ENCODE results near the gene RPL31.
A peak's percentile ranks its signal among the peaks of the same experiment; 100 is the strongest.

RPL31 gene
- 823 to 996 reads per million in 2 experiments for total RNA-seq

DNA sequence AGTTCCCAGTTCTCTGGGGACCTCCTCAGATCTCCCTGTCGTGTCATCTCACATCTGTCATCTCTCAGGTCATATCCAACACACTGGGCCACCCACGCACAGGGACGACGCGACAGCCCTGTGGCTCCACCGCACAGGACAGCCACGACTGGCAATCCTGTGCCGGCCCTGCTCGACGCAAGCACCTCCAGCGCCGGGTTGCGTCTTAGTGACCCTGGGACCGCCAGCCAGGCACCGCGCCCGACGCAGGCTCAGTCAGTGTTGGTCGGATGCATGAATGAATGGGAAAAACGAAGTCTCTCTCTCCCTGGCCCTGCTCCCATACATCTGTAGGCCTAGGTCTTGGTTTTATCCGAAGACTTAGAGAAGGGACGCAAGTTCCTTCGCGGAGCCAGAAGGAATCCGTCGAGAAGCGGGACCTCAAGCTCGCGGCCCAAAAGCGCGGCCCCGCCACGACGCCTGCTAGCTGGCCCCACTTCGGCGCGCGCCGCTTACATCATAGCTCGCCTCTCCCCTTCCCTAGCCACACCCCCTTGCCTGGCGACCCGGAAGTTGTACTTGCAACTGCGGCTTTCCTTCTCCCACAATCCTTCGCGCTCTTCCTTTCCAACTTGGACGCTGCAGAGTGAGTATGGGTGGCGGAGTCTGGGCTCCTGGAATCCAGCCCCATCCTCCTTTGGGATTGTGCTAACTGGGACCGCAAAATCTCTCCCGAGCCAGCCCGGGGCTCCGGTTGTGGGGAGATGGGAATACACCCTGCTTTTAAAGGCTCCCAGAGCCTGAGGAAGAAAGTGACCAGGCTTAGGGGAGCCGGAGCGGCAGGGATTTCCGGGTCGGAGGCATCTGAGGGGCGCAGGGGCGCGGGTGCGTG lies at the start of gene RPL31:
RPL31 (plus strand) TSS at position 599 of the 871 bp plus-strand sequence. CDS start 413 bp downstream, outside the sequence.
- DNase-seq (ENCODE audit: low read depth): peak; percentile 95

DNA sequence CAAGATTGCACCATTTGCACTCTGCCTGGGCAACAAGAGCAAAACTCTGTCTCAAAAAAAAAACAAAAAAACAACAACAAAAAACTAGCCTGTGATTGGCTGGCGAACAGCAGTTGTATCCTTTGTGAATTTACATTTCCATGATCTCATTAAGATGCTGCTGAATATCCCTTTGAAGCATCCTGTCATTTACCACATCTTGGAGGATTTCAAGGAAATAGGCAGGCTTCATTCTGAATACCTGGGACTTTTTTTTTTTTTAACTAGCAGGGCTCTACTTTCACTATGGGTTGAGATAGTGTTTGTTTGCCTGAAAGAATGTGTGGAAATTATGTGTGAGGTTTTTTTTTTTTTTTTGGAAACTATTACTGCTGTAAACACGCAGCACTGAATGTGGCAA lies 49.6 kb upstream of the RPL31 start:
- DNase-seq (ENCODE audit: low read depth): no peak

DNA sequence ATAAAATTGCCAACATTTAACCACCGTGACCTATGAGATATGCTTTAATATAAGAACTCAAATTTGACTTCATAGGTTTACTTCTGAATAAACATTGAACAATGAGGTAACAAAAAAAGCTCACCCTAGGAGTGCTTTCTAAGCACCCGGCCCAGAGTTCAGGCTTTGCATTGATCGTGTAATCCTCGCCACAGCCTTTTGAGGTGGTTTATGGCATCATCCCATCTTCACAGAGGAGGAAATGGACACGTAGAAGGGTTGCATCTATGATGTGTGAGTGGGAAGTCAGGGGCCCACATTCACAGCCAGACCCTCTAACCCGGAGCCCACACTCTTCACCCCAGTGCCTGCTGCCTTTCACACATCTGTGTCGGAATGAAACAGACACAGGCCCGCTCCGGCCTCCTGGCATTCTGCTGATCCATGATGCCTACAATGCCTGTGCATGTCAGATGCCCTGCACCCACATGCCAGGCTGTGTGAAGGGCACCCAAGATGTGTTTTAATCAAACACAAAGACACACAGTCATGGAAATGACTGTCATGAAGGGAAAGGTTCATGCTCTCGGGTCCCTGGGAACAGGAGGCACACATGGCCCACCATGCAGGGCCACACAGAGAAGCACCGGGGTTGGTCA lies 48.6 kb upstream of the RPL31 start:
- no peak for DNase-seq (ENCODE audit: low read depth)

DNA sequence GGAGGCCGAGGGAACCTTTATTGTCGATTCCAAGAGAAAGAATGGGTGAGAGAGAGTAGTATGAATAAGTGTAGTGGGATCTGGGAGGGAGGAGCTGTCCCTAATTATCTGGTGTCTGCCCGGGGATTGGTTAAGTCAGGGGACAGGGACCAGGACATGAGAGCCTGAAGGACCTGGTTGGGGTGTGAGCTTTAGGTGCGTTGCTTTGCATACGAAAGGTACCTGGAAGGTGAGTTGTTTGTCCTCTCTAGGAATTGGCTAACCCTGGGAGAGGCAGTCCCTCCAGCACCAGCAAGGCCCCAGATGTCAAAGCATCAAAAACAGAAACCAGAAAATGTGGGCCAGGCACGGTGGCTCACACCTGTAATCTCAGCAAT lies 48.1 kb upstream of the RPL31 start:
- DNase-seq (ENCODE audit: low read depth): no peak

DNA sequence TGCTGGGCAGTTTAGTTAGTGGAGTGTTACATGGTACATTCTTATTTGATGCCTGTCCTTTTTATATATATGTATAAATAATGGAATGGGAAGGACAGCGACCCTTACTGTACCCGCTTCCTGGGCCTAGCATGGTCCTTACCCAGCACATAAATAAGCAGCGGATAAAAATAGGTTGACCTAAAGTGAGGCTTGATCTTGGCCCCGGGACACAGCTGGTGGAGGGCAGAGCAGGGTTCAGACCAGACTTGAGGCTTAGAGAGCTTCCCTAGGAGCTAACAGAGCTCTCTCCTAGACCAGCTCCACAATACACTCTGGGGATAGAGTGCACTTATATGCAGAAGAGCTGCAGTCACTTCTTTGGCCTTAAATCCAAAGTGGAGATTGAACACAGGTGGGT lies 46.9 kb upstream of the RPL31 start:
- no peak for DNase-seq (ENCODE audit: low read depth)

DNA sequence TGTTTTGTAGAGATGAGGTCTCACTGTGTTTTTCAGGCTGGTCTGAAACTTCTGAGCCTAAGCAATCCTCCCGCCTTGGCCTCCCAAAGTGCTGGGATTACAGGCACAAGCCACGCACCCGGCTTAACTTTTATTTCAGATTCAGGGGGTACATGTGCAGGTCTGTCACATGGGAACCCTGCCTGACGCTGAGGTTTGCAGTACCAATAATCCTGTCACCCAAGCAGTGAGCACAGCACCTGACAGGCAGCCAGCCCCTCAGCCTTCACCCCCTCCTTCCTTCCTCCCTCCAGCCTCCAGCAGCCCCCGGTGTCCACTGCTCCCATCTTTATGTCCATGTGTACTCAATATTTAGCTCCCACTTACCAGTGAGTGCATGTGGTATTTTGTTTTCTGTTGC lies 46.0 kb upstream of the RPL31 start:
- no peak for DNase-seq (ENCODE audit: low read depth)

DNA sequence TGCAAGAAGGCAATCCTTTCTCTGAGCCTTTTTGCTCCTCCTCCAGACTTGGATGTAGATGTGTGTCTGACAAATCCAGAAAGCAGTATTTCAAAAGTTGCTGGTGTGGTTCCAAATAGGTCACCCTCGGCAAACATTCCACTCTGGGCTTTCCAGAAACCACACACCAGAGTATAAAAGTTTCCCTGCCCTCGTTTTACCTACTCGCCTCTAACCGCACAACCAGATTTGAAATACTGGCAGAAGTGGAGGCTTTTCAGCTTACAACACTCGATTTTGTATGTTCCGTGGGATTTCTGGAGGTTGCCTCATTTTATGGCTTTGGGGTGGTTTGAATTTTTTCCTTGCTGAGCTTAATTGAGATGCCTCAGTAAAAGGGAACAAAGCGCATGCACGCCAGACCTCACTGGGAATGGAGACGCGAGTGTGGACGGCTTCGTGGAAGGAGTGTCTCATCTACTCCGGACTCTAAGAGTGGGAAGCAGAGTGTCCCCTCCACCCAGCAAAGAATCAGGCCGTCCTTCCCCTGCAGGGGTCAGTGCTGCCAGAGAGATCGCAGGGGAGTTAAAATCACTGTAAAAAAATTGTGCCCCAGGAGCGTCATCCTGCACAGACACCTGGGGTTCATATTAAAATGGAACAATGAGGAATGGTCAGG lies 44.0 kb upstream of the RPL31 start:
- no peak for DNase-seq (ENCODE audit: low read depth)

DNA sequence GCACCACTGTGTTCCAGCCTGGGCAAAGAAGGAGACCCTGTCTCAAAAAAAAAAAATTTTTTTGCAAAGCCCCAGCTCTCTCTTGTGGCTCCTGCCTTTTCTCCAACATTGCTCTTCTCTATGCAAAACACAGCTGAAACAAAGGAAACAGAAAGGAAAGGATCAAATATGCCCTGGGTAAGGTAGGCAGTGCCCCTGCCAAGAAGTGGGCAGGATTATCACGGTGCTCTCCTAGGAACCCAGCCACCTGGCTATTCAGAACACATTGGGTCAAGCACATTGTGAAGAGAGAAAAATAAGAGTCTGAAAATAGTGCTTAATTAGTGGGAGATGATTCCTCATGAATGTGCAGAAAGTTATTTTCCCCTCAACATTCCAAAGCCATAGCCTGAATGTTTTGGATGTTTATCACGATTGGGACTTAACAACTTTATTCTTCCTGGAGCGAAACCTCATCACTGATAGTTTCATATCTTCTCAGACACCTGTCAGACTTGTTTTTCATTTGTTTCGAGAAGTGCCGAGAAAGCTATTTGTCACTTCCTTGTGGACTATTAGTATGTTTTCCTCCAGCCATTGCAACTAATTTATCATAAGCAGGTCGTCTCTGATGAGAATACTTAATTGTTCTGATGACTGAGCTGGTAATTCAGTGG lies 42.7 kb upstream of the RPL31 start:
- no peak for DNase-seq (ENCODE audit: low read depth)

DNA sequence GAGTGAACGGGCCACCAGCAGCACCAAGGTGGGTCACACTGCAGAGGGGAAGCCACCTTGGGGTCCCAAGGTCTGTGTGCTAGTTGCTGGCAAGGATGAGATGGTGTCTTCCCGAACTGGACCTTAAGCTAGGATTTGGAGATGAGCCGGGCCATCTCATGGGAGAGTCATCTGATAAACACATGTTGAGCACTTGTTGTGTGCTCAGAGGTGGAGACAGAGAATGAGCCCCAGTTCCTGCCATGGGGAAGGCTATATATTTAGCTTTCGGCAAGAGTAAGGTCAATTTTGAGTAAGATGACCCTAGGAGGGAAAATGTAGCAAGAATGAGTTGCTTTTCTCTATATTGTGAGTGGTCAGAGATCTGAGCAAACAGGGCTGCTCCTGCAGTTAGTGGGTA lies 41.4 kb upstream of the RPL31 start:
- no peak for DNase-seq (ENCODE audit: low read depth)

DNA sequence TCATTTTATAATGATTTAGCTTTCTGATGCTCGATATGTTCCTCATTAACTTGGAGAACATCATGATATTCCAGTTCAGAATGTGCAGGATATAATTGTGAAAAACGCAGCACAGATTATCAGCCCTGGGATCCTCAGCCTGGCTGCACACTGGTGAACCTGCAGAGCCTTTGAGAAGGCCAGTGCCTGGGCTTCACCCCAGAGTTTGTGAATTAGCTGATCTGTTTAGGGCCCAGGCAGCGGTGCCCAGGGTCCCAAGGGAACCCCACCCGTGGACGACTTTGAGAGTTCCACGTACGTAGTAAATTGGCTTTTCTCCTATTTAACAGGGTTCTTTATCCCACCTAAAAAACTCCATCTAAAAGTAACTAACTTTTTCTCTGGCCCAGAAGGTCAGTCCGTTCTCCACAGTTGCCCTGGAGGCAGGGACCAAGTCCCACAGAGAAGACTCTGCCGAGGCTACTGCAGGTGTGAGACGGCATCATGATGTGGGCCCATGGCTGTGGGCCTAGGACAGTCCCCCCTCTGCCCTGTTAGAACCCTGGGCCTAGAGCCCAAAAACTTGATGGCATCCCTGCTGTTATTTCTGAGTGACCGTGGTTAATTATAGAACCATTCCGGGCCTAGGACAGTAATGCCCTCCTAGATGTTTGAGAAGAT lies 39.6 kb upstream of the RPL31 start:
- no peak for DNase-seq (ENCODE audit: low read depth)

DNA sequence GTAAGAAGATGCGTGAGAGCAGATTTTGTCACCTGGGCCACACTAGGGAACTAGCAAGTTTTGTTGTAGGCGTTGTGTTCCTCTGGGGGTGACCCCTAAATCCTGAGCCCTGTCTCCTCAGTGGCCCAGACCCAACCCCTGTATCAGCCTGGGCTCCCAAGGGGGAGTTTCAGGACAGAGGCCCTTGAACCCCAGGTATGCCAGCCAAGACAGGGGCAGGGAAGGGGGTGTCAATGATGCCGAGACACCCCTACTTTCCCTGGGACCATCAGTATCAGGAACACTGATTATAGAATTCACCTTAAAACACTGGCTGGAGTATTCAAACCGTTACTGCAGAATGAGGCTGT lies 39.1 kb upstream of the RPL31 start:
- no peak for DNase-seq (ENCODE audit: low read depth)

DNA sequence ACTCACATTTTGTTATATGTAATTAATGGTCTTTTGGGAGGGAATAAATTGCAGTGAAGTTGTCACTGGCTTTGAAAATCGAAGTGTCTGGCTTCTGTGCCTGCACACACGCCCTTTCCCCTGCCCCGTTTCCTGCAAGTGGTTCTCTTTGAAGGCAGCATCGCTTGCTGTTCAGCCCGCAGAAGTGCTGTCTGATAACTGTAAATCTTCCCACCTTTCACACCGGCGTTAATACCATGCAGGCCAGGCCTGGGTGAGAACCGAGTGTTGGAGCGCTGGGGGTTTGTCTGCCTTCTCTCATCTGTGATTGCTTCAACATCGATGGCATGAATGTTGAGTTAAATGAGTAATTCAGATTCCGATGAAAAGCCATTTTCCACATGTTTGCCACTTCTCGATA lies 37.9 kb upstream of the RPL31 start:
- DNase-seq (ENCODE audit: low read depth): no peak

DNA sequence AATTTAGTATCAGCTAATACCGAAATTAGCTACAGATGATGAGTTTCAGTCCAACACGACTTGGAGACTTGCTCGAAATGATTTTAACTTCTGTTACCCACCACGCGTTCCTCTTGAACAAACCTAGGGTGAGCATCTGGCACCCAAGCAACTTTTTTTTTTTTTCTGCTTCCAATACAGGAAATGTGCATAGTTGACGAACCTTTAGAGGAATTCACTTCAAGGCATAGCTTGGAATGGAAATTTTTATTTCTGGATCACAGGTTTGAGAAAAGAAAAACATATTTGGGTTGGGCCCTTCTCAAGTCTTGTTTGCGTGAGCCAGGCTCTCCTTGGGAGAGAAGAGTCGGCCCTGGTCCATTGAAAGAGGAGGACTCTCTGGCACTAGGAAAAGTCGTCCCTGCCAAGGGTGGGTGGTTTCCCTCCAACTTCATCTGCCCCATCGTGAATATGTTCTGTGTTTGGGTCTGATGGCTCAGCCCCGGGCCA lies 37.4 kb upstream of the RPL31 start:
- DNase-seq (ENCODE audit: low read depth): no peak

DNA sequence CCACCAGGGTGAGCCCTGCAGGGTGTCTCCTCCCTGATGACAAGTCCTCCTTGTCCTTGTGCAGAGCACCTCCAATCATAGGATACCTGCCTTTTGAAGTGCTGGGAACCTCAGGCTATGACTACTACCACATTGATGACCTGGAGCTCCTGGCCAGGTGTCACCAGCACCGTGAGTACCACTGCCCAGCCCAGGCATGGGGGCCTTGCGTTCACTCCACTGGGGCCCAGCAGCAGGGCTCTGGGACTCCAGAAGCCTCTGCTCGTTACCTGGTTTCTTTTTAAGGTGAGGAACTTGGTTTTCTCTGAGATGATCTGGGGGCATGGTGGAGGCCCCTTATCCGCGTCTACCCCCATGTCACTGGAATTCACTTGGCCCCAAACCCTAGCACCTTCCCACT lies 36.5 kb upstream of the RPL31 start:
- no peak for DNase-seq (ENCODE audit: low read depth)

DNA sequence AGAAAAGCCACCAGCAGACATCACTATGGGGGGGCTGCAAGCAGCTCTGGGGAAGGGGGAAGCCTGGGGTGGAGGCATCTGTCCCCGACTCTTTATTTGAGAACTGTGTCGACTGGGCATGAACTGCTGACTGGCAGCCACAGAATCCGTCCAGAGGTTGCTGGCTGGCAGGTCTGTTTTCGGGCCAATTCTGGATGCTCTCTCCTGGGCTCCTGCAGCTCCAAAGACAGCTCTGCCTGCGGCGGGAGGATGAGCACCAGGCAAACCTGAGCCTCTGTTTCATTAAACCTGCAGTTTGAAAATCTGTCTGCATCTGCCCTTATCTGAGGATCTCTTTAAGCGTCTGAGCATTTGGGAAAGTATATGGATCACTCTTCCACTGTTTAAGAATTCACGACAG lies 34.4 kb upstream of the RPL31 start:
- DNase-seq (ENCODE audit: low read depth): no peak

DNA sequence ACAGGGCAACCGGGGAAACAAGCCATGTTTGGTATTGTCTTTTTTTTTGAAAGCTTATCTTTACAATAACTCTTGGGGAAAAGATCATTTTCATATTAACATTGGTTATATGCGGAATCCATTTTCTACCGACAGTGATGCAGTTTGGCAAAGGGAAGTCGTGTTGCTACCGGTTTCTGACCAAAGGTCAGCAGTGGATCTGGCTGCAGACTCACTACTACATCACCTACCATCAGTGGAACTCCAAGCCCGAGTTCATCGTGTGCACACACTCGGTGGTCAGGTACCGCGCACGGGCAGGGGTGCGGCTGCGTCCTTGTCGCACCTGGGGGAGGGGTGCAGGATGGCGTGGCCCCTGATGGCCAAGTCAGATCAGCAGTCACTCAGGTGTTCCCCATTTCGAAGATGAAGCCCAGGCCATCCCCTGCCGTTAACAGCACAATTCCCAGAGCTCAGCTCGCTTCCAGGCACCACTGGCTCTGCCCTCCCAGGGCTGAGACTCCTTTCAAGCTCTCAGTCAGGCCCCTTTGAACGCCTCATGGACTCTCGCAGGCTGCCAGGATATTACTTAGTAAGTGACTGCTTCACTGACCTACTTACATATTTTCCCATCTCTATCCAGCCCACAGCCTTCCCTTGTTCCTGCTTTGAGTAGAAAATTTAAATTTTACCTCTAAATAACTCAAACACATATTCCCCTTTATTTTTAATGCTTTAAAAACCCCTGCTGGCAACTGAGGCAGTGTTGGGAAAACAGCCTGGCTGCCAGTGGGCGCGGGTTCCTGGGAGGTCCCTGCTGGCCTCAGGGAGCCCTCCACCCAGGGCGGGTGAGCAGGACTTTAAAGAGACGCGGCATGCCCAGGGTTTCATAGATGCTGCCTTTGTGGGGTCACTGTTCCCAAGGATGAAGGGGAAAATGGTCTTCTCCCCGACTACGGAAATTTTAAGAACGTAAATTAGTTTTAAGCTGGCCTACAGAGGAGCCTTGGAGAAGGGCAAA lies 33.6 kb upstream of the RPL31 start:
- DNase-seq (ENCODE audit: low read depth): no peak

DNA sequence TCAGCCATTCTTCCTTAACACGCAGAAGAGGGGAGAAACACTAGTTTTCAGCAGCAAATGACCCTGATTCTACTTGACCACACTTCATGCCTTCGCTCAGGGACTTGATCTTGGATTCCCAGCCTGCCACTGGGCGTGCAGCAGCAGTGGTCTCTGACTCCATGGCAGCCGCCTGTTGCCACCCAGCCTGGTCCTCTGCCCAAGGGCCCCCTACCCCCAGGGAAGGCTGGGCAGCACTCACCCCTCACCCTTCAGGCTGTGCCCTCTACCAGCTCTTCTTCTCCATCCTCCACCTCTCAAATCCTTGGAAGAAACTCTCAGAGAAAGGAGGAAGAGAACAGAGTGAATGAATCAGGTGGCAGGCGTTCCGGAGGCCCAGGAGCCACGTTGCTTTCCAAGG lies 32.1 kb upstream of the RPL31 start:
- no peak for DNase-seq (ENCODE audit: low read depth)

DNA sequence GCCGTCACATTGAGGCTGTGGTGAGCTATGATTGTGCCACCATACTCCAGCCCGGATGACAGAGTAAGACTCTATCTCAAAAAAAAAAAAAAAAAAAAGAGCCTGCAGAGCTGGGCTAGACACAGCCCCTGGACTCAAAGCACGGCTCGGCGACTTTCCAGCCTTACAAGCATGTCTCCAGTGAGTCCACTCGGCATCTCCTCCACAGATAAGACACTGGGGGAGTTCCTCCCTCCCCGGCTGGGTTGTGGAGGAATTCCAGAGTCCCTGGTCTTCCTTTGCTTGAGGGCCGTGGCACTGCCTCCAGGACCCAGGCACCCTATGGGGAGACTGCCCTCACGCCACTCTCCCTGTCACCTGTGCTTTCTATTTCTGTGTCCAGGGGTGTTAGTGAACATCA lies 30.9 kb upstream of the RPL31 start:
- no peak for DNase-seq (ENCODE audit: low read depth)

DNA sequence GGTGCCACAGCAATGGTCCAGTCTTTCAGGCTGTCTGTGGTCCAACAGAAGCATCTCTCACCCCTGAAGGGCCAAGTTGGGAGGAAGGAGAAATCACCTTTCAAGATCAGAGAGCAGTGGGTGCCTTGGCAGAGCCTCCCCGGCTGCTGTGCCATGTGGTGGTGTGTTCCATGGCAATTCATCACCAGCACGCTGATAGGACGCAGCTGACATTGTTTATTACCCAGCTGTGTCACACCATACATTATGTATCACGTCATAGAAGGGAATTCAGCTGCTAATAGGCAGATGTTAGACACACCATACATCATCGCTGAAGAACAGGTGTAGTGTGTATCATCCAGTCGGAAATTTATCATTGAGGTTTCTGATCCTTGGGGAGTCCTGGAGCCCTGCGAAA lies 29.6 kb upstream of the RPL31 start:
- DNase-seq (ENCODE audit: low read depth): no peak

DNA sequence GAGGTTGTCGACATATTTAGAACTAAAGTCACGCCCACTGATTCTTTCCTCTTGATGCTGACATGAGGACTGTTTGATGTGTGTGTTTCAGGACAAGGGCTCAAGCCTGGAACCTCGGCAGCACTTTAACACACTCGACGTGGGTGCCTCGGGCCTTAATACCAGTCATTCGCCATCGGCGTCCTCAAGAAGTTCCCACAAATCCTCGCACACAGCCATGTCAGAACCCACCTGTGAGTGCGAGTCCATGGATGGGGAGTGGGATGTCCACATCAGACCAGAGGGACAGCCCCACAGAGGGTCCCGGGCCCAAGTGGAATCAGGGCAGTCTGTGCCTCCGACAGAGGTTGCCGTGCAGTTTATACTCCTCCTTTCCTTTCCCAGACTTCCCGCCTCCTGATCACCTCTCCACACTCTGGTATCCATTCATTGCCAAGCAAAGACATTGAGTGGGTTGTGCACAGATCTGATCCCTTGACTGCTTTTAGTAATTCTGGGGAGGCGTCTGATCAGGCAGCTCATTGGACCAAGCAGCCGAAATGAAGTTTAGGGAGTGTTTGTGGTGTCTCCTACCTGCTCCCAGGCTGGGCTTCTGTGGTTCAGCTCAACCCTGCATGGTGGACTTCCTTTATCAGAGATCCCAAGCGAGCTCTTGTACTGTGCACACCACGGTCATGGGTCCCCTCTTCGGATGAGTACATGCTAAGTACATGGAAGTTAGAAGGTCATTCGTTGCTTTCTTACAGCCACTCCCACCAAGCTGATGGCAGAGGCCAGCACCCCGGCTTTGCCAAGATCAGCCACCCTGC lies 27.2 kb upstream of the RPL31 start:
- DNase-seq (ENCODE audit: low read depth): no peak
